ENCODE data around the gene ZNF438.
A peak's percentile ranks its signal among the peaks of the same experiment; 100 is the strongest.
"Not testable (repeated sequence)": the region's sequence is repeated elsewhere in the genome, so short reads cannot be mapped to it uniquely, and the experiment has no call there.

The ZNF438 gene

DNA sequence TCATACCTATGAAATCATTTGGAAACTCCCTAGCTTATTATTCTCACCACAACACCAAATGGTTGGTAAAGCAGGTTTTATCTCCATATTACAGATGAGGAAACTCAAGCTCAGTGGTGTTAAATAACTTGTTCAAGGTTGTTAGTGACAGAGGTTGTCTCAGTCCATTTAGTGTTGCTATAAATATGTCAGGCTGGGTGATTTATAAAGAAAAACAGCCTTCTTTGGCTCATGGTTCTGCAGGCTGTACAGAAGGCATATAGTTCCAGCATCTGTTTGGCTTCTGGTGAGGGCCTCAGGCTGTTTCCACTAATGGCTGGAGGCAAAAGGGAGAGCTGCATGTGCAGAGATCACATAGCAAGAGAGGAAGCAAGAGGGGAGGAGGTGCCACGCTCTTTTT lies 96.6 kb downstream of the ZNF438 start:
- DNase-seq (ENCODE audit: low read depth), result no peak

DNA sequence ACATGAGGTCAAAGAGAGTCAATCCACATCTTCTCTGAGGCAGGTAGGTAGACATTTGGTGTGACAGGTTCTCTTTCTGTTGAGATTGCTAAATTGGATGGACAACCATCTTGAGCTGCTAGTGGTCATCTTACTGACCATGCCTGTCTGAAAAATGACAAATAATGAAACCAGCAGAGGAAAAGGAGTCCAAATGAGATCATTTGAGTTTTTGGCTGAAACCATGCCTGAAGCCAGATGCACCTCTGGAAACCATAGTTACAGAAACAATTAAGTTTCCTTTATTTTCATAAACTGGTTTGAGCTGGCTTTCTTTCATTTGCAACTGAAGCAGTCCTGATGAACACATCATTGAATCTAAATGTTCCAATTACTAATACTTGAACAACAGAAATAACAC lies 100.6 kb downstream of the ZNF438 start:
- DNase-seq (ENCODE audit: low read depth), result no peak

DNA sequence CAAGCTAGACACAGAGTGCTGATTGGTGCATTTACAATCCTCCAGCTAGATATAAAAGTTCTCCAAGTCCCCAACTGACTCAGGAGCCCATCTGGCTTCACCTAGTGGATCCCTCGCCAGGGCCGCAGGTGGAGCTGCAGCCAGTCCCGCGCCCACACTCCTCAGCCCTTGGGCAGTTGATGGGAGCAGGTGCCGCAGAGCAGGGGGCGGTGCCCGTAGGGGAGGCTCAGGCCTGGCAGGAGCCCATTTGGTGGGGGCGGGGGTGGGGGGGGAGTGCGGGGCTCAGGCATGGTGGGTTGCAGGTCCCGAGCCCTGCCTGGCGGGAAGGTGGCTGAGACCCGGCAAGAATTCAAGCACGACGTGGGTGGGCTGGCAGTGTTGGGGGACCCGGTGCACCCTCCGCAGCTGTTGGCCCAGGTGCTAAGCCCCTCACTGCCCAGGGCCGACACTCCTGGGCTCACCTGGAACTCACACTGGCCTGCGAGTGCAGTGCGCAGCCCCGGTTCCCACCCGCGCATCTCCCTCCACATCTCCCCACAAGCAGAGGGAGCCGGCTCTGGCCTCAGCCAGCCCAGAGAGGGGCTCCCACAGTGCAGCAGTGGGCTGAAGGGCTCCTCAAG lies 101.7 kb downstream of the ZNF438 start:
- no peak for DNase-seq (ENCODE audit: low read depth)

DNA sequence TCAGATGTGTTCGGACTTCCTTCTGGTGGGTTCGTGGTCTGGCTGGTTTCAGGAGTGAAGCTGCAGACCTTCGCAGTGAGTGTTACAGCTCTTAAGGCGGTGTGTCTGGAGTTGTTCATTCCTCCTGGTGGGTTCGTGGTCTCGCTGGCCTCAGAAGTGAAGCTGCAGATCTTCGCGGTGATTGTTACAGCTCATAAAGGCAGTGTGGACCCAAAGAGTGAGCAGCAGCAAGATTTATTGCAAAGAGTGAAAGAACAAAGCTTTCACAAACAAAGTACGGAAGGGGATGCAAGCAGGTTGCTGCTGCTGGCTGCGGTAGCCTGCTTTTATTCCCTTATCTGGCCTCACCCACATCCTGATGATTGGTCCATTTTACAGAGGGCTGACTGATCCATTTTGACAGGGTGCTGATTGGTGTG lies 102.3 kb downstream of the ZNF438 start:
- DNase-seq (ENCODE audit: low read depth), result not testable (repeated sequence)

DNA sequence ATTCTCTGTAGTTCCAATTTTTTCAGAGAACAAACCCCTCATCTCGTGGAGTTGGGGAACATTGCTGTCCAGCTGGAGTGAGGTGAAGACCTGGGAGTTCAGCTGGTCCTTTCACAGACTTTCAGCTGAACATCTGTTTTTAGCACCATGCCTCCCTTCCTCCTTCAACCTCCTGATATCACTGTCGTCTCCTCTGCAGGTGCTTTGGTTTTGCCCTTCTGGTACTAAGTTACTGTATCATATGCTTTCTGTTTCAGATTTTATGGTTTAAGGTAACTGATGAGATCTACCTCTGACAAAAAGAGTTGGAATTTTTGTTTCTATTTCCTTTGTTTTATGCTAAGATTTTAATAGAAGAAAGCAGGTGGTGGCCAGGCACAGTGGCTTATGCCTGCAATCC lies 102.9 kb downstream of the ZNF438 start:
- no peak for DNase-seq (ENCODE audit: low read depth)

DNA sequence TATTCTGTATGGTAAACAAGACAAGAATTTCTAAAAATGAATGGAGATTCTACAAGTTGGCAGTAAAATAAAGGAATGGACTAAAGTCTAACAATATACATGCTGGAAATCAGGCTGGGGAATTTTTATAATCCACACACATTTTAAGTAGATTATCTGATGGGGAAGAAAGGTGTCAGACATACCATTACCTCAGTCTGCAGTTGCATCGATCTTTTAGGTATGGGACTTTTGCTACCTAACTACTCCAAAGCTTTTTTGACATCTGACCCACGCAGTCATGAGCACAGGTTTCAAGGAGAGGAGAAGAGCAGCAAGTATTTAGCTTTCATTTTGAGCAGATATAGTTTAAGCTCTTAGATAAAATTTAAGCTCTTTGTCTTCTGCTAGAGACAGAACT lies 113.0 kb downstream of the ZNF438 start:
- DNase-seq (ENCODE audit: low read depth), result no peak

DNA sequence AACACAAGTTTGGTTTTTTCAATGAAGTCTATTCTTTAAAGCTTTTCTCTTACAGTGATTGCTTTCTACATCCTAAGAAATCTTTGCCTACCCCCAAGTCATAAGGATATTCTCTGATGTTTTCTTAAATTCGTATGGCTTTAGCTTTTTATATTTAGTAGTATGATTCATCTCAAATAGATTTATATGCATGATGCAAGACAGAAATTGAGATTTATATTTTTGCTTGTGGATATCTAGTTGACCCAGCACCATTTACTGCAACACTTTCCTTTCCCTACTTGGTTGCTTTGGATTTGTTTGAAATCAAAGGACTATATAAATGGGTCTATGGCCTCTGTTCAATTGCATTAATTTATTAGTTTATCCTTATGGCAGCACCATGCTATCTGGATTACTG lies 113.9 kb downstream of the ZNF438 start:
- DNase-seq (ENCODE audit: low read depth), result peak; percentile 14

DNA sequence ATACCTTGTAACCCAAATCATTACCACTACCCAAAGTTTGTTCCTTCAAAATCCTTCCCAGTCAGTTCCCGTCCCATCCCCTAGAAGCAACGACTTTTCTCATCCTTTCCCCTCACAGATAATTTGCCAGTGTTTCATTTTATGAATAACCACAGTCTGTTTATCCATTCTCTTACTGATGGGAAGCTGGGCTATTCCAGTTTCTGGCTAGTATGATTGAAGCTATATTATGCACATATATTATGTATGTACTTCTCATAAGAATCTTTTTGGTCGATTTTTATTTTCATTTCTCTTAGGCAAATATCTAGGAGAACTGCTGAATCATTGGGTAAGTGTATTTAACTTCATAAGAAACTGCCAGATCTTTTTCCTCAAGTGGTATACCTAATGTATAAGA lies 114.6 kb downstream of the ZNF438 start:
- DNase-seq (ENCODE audit: low read depth), result no peak

DNA sequence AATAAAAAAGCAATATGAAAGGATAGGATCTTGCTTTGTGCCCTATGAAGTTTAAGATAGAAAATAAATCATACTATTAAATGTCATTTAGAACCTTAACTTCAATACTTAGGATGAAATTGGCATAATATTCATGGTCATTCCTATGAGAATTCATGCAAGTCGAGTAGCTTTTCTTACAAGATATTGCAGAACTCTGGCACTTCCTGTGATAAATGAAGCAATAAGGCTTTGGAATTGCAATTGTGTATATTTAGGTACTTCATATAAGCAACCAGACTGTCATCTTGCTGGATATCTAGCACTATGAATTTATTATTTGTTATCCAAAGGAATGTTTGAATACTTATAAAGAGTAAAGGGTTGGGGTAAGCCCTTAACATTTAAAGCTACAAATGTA lies 116.5 kb downstream of the ZNF438 start:
- DNase-seq (ENCODE audit: low read depth), result peak; percentile 75

DNA sequence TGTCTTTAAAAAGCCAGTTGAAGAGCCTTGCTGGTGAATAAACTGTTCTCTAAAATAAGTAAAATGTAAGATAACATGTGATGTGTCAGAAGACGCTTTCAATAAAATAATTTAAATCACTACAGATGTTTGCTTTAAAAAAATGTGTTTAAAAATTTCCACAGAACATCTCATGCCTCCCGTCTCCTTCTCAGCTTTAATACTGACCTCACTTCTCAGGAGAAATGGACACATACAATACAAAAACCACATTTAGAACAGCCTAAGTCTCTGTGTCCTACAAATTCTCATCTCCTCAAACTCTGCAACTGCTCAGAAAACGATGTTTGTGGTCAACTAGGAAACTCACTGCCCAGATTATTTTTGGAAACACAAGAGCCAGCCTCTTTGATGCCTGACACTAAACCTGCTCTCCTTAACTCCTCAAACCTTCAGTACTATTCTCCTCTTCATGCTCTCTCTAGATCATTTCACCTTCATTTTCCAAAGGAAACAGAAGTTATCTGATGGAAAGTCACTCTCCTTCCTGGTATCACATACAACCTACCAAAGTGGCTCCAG lies 120.3 kb downstream of the ZNF438 start:
- no peak for DNase-seq (ENCODE audit: low read depth)

DNA sequence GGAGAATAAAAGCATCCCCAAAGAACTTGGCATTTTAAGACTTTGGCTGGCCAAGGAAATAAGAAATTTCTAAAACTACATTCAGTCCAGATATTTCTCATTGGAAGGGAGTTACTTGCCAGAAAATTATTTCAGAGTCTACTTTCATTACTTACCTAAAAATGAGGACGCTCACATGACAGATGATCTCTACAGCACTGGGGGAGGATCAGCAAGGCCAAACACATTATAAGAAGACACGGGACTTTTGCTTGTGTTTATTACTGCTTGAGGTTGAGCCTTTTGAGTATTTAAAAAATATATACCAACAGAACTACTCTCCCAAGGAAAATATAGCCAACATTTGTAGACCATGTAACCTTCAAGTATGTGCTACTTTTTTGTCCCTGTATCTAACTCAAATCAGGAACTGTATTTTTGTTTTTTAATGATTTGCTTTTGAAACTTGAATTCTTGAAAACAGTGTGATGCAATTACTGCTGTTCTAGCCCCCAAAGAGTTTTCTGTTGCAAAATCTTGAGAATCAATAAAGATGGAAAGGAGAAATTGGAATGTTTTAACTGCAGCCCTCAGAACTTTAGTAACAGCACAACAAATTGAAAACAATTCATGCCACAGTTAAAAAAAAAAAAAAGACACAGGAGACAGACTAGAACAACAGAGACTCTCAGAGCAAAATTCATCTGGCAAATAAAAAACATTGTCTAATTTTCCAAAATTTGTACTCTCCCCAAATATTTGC lies 128.1 kb downstream of the ZNF438 start:
- DNase-seq (ENCODE audit: low read depth), result no peak

DNA sequence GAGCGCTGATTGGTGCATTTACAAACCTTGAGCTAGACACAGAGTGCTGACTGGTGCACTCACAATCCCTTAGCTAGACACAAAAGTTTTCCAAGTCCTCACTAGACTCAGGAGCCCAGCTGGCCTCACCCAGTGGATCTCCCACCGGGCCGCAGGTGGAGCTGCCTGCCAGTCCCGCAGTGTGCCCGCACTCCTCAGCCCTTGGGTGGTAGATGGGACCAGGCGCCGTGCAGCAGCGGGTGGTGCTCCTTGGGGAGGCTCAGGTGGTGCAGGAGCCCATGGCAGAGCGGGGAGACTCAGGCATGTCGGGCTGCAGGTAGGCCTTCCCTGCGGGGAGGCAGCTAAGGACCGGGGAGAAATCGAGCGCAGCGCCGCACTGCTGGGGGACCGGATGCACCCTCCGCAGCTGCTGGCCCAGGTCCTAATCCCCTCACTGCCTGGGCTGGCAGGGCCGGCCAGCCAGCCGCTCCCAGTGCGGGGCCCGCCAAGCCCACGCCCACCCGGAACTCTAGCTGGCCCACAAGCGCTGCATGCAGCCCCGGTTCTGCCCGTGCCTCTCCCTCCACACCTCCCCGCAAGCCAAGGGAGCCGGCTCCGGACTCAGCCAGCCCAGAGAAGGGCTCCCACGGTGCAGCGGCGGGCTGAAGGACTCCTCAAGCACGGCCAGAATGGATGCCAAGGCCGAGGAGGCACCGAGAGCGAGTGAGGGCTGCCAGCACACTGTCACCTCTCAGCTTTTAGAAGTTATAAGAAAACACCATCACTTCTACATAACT lies 128.9 kb downstream of the ZNF438 start:
- DNase-seq (ENCODE audit: low read depth), result no peak

DNA sequence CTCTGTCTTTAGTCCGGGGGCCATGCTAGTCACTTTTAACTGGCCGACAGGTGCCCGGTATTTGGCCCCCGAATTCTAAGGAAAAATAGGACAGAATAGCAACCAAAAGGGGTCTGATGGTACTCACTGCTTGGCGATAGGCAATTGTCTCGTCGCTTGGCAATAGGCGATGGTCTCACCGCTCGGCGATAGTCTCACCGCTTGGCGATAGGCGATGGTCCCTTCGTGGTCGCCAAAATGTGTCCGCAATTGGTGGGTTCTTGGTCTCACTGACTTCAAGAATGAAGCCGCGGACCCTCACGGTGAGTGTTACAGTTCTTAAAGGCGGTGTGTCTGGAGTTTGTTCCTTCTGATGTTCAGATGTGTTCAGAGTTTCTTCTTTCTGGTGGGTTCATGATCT lies 130.2 kb downstream of the ZNF438 start:
- DNase-seq (ENCODE audit: low read depth), result not testable (repeated sequence)

DNA sequence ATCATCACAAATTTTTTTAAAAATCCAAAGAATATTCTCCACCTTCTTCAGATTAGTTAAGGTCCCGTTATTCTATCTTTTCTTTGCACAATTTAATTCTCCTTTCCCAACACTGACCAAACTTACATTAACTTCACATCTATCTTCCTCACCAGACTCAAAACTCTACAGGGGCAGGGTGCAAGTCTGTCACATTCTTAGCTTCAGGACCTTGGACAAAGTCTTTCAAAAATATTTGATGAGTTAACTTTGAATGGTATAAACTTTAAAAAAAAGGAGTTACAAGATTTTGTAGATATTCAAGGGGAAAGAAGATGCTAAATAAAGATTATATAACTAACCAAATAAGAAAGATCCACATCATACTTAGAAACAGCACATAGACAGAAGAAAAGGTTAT lies 132.7 kb downstream of the ZNF438 start:
- no peak for DNase-seq (ENCODE audit: low read depth)

DNA sequence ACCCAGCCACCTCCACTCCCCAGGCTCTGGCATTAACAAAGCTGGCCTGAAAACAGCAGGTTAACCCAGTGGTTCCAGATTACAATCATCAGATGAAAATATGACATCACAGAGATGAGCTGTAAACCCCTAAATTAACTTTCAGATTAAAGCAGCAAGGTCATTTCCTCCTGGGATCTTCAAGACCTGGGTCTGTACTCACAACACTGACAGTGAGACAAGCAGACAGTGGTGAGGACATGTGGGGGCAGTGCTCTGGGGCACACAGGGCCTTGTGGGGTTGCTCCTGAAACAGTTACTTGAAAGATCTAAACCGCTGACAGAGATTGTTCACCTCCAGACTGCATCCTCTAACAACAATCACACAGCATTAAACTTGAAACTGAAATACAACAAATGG lies 134.1 kb downstream of the ZNF438 start:
- DNase-seq (ENCODE audit: low read depth), result no peak

DNA sequence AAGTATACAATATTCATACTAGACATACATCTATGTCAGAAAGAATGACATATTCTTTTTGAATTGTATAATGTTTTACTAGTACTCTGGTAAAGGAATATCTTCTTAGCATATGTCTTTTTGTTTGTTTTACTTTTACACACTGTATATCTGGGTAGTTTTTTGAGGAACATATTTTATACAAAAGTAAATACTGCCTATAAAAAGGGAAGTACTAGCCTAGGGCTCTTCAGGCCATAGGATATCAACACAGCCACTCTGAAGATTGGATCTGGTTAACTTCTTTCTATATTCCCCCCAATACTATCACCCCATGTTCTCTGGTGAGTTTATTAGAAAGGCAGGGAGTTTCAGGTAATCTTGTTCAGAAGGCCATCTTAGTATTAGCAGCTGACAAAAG lies 134.6 kb downstream of the ZNF438 start:
- no peak for DNase-seq (ENCODE audit: low read depth)

DNA sequence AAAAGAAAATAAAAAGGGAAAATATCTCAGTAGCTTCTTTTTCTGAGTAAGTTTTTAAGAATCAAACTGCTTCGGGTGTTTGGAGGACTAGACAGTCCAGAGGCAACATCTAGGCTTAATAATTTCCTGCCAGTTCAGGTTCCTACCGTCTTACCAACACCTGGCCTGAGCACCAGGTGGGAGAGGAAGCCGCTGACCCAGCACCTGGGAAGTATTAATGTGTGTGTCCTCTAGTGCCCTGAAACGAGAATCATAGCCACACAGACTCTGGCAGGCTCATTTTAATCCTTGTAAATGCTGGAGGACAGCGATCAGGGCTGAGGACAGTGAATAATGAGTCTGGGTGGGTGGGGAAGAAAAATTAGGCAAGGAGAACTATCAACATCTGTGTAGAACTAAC lies 137.4 kb downstream of the ZNF438 start:
- DNase-seq (ENCODE audit: low read depth), result no peak

DNA sequence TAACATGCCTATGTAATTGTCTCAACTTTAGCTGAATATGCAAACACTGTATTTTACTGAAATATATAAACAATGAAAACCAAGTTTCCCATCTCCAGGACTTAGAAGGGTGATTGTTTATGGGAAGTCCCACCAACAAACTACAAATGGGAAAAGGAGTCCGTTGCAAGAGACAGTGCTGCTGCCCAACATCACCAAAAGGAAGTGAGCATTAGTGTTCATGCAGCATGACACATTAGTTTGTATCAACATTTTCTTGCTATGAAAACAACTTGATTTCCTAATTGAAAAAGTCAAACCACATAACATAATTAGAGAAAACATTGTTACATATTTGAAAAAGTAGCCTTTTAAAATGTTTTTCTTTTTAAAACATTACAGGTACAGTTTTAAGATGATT lies 138.5 kb downstream of the ZNF438 start:
- no peak for DNase-seq (ENCODE audit: low read depth)

DNA sequence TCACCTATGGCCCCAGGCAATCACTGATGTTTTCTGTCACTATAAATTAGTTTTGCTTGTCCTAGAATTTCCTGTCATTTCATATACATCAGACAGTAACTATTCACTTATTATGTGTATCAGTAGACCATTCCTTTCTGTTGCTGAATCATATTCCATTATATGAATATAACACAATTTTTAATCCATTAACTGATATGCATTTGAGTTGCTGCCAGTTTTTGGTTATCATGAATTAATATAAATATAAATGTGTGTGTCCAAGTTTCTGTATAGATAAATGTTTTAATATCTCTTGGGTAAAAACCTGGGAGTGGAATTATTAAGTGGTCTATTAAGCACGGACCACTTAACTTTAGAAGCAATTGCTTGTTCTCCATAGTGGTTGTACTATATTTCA lies 143.8 kb downstream of the ZNF438 start:
- no peak for DNase-seq (ENCODE audit: low read depth)

DNA sequence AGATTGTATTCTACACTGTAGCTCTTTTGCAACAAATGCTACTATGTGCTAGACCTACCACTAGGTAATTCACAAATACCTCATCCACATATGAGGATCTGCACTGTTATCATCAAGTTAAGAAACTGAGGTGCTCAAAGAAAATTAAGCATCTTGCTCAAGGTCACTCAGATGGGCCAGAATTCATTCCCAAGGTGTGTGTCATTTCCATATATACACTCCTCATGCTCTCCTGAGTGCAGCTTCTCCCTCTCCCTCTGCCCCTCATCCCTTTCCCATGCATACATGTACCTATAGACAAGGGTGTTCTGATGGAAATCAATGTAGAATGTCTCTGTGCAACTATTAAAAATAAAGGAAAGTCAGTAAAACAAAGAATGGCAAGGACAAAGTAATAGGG lies 146.2 kb downstream of the ZNF438 start:
- no peak for DNase-seq (ENCODE audit: low read depth)

DNA sequence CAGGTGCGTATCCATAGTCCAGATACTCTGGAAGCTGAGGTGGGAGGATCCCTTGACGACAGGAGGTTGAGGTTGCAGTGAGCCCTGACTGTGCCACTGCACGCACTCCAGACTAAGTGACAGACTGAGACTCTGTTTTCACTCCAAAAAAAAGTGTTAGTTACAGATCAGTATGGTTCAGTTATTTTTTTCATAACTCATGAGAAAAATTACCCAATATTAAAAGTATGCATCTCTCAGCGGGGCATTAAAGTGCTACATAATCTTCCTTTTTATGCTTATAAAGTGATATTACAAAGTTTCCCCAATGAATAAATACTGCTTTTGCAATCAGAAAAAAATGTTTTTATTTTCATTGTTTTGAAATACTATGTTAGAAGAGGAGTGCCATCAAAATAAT lies 147.9 kb downstream of the ZNF438 start:
- DNase-seq (ENCODE audit: low read depth), result no peak

DNA sequence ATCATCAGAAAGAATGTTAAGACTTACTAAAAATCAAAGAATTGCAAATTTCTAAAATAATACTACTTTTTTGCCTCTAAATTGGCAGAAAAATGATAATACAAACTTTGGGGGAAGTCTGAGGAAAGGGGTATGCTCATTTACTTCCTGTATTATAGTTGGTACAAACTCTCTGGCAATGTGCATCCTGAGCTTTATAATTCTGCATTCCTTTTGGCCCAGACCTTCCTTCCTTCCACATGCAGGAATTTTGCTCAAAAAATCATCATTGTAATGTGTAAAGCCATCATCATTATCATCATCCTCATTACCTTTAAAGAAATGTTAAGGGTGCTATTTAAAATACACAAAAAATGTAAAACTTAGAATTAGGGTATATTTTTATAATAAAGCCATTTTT lies 148.5 kb downstream of the ZNF438 start:
- DNase-seq (ENCODE audit: low read depth), result no peak

DNA sequence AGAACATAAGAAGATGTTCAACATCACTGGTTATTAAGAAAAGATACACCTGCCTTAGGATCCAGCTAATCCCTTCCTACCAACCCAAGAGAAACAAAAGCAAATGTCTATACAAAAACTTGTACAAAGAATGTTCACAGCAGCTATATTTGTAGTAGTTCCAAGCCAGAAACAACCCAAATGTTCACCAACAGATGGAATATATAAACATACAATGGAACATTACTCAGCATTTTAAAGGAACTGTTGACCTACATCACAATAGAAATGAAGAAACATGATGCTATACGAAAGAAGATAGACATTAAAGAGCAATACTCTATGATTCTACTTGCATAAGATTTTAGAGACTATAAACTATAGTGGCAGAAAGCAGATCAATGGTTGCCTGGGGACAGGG lies 149.4 kb downstream of the ZNF438 start:
- no peak for DNase-seq (ENCODE audit: low read depth)

Measured in fibroblast of the conjunctiva (primary cell).